ENCODE measurements around the gene FFAR2.

FFAR2 gene

DNA sequence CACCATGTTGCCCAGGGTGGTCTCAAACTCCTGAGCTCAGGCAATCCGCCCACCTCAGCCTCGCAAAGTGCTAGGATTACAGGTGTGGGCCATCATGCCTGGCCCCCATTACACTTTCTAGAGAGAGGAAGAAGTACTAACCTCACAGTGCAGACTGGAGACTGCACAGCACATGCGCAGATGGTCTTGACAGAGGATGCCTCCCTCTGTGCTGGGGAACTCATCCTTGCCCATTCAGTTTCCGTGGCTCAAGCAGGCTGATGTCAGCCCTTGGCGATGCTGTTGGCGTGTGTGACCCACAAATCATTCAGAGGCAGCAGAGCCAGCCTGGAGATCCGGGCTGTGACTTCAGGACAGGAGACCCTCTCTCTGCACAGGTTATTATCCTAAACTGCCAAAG lies 14.6 kb upstream of the FFAR2 start:
- in situ Hi-C loops (cut with MboI; ENCODE audit: low sequenced_read_pairs): no loop called here
- peaks cover 33% of the 10 kb centered on the region for H3K27me3 ChIP-seq (ENCODE audit: low read depth)
- no peak for DNase-seq (ENCODE audit: low spot score in 2 of 2)
- no peak overlapping the region for H3K4me3 ChIP-seq
- H3K4me1 ChIP-seq: no peaks in the 10 kb centered on the region
- no peaks in the 10 kb centered on the region for H3K9me3 ChIP-seq
- no peaks in the 10 kb centered on the region for H3K36me3 ChIP-seq (replicated peaks)

DNA sequence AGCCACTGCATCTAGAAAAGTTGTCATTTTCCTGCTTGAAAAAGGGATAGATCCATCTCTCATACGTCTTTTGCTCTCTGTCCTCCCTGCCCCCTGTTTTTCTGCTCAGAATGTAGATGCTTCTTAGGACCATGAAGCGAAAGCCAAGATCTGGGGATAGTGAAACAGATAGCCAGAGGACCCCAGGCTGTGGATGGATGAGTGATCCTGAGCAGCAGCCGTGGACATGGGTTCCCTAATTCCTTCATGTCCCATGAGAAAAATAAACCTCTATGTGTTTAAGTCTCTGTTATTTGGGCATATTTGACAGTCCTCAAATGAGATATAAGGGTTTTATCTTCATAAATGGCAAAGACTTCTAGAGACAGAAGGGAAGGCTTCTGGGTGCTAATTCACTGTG lies 12.2 kb upstream of the FFAR2 start:
- H3K4me1 ChIP-seq: no peaks in the 10 kb centered on the region
- in situ Hi-C loops (cut with MboI; ENCODE audit: low sequenced_read_pairs): no loop called here
- peaks cover 37% of the 10 kb centered on the region for H3K27me3 ChIP-seq (ENCODE audit: low read depth)
- H3K9me3 ChIP-seq: no peaks in the 10 kb centered on the region
- no peak for DNase-seq (ENCODE audit: low spot score in 2 of 2)
- H3K36me3 ChIP-seq (replicated peaks): no peaks in the 10 kb centered on the region
- H3K4me3 ChIP-seq: no peak overlapping the region

DNA sequence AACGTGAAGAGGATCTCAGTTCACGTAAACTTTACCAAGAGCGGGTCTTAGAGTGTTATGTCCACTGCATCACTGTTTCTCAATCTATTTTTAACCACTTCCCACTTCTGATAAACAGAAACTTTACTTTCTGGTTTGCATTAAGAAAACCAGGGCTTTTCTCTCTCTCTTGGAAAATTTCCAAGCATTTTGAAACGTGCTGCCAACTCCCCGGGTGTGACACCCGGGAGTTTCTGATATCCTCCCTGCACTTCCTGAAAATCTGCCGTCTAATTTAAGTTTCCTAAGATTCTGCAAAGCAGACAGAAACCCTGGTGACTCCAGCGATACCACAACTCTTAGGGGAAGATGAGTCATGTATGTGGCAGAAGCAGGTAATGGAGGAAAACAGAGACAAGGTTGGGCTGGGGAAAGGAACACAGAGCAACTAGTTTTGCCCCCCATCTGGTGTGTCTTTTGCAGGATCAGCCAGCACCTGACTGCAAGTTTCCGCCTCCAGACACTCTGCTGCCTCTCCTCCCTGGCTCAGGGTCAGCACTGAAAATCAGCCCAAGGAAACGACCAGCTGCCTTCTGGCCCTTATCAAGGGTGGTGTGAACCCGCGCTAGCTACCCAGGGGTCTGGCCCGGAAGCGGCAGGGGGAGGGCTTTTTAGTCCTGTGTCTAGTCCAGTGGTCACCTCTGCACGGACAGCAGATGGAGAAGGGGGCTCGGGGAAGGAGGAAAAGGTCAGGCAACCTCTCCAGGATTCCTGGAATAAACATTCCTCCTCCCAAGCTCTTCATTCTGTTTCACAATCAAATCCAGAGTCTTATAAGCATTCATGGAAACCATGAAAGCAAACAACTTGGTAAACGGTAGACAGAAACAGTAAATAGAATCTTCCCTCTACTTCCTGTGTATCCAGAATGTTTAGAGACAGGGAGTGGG lies 11.3 kb upstream of the FFAR2 start:
- Histone ChIP-seq H3K36me3 (replicated peaks) (no peaks in the 10 kb centered on the region), H3K27me3 (ENCODE audit: low read depth) (peaks cover 39% of the 10 kb centered on the region), H3K4me3 (no peak overlapping the region), H3K9me3 (no peaks in the 10 kb centered on the region), H3K4me1 (no peaks in the 10 kb centered on the region)
- in situ Hi-C loops (cut with MboI; ENCODE audit: low sequenced_read_pairs): no loop called here
- DNase-seq (ENCODE audit: low spot score in 2 of 2): no peak

DNA sequence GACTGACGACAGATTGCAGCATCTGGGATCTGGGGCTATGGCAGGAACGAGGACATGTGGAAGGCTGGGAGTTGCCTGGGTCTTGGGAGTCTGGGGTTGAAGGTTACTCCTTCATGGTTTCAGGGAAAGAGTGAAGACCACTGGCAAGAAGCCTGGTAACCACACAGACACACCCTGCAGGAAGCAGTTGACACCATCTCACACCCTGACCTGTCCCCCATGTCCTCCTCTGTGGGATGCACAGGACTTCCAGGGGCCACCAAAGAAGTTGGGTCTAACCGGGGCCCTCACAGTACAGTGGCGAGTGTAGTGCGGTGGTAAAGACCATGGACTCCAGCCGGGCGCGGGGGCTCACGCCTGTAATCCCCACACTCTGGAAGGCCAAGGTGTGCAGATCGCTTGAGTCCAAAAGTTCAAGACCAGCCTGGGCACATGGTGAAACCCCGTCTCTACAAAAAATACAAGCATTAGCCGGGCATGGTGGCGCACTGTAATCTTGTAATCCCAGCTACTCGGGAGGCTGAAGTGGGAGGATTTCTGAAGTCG lies 10.6 kb upstream of the FFAR2 start:
- Histone ChIP-seq H3K36me3 (replicated peaks) (no peaks in the 10 kb centered on the region), H3K9me3 (no peaks in the 10 kb centered on the region), H3K4me3 (no peak overlapping the region), H3K4me1 (no peaks in the 10 kb centered on the region), H3K27me3 (ENCODE audit: low read depth) (peaks cover 40% of the 10 kb centered on the region)
- DNase-seq (ENCODE audit: low spot score in 2 of 2): no peak
- in situ Hi-C loops (cut with MboI; ENCODE audit: low sequenced_read_pairs): no loop called here

DNA sequence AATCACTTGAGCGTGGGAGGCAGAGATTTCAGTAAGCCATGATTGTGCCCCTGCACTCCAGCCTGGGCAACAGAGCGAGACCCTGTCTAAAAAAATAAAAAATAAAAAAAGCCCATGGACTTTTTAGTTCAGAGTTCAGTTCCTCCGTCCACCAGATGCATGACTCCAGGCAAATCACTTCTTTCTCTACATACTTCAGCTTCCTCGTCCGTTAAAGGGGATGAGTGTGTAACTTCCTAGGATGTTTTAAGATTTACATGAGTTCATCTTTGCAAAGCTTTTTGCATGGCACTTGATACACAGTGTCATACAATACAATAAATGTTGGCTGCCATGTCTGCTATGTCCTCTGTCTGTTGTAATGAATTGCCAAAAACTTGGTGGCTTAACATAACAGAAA lies 10.0 kb upstream of the FFAR2 start:
- peaks cover 40% of the 10 kb centered on the region for H3K27me3 ChIP-seq (ENCODE audit: low read depth)
- in situ Hi-C loops (cut with MboI; ENCODE audit: low sequenced_read_pairs): no loop called here

DNA sequence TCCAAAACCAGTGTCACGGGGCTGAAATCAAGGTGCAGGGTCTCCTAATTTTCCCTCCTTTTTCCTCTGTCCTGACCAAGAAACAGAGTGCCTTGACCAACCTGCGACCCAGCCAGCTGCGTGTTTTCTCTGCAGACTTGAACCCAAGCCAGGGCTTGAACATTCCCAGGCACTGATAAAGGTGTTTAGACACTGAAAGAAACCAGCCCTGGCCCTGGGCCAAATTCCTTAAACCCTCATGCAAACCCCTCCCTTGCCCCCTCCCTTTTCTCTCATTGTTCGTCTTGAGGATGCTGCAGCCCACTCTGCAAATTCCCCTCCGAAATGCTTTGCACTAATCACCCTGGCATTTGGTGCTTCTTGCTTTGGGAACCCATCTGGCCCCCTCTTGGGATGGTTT lies 9.5 kb upstream of the FFAR2 start:
- Histone ChIP-seq H3K27me3 (ENCODE audit: low read depth) (peaks cover 40% of the 10 kb centered on the region), H3K36me3 (replicated peaks) (no peaks in the 10 kb centered on the region), H3K4me3 (no peak overlapping the region), H3K9me3 (no peaks in the 10 kb centered on the region), H3K4me1 (no peaks in the 10 kb centered on the region)
- DNase-seq (ENCODE audit: low spot score in 2 of 2): no peak
- in situ Hi-C loops (cut with MboI; ENCODE audit: low sequenced_read_pairs): no loop called here

More for the DNA sequence above, 10.0 kb upstream of the FFAR2 start:
- H3K9me3 ChIP-seq: no peaks in the 10 kb centered on the region
- no peaks in the 10 kb centered on the region for H3K4me1 ChIP-seq
- DNase-seq (ENCODE audit: low spot score in 2 of 2): no peak
- H3K36me3 ChIP-seq (replicated peaks): no peaks in the 10 kb centered on the region
- no peak overlapping the region for H3K4me3 ChIP-seq

DNA sequence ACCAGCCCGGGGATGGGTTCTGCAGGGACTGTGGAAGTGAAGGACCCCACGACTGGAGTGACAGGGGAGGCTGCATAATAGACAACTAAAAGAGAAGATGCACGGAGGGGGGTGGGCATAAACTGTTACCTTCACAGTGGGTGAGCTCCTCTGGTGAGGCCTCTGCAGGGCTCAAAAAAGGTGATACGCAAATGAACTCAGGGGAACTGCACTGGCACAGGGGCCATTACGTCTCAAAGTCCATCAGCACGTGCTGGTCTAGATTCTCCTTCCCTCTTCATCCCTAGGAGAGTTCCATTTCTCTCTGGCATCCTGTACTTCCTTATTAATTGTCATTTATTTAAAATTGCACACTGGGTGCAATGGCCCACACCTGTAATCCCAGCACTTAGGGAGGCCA lies 8.1 kb upstream of the FFAR2 start:
- in situ Hi-C loops (cut with MboI; ENCODE audit: low sequenced_read_pairs): no loop called here
- no peaks in the 10 kb centered on the region for H3K9me3 ChIP-seq
- H3K4me1 ChIP-seq: no peaks in the 10 kb centered on the region
- no peak for DNase-seq (ENCODE audit: low spot score in 2 of 2)
- peaks cover 40% of the 10 kb centered on the region for H3K27me3 ChIP-seq (ENCODE audit: low read depth)
- H3K36me3 ChIP-seq (replicated peaks): no peaks in the 10 kb centered on the region
- no peak overlapping the region for H3K4me3 ChIP-seq

DNA sequence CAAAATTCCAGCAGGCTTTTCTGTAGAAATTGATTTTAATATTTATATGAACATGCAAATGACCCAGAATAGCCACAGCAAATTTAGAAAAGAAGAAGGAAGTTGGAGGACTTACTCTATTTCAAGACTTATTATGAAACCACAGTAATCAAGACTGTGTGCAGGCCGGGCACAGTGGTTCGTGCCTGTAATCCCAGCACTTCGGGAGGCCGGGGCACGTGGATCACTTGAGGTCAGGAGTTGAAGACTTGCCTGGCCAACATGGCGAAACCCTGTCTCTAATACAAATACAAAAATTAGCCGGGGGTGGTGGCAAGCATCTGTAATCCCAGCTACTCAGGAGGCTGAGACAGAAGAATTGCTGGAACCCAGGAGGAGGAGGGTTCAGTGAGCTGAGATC lies 6.0 kb upstream of the FFAR2 start:
- Histone ChIP-seq H3K9me3 (no peaks in the 10 kb centered on the region), H3K27me3 (ENCODE audit: low read depth) (peaks cover 20% of the 10 kb centered on the region), H3K36me3 (replicated peaks) (no peaks in the 10 kb centered on the region), H3K4me1 (no peaks in the 10 kb centered on the region), H3K4me3 (no peak overlapping the region)
- in situ Hi-C loops (cut with MboI; ENCODE audit: low sequenced_read_pairs): no loop called here
- no peak for DNase-seq (ENCODE audit: low spot score in 2 of 2)

DNA sequence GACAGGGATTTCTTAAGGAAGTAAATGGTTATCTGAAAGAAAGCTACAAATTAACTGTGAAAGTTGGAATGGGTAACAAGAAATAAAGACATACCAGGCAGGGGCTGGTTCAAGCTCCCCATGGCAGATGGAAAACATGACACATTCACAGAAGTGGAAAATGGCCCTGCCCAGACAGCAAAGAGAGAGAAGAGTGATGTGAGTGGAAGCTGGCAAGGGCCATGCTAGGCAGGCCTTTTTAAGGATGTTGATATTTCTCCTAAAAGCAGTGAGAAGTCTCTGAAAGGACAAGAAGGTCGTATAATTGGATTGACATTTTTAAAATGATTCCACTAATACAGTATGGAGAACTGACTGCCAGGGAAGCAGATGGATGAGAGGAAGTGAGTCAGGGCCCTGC lies 3.3 kb upstream of the FFAR2 start:
- Histone ChIP-seq H3K27me3 (ENCODE audit: low read depth) (peaks cover 16% of the 10 kb centered on the region), H3K4me3 (no peak overlapping the region), H3K4me1 (no peaks in the 10 kb centered on the region), H3K36me3 (replicated peaks) (no peaks in the 10 kb centered on the region), H3K9me3 (no peaks in the 10 kb centered on the region)
- DNase-seq (ENCODE audit: low spot score in 2 of 2): no peak
- in situ Hi-C loops (cut with MboI; ENCODE audit: low sequenced_read_pairs): no loop called here

DNA sequence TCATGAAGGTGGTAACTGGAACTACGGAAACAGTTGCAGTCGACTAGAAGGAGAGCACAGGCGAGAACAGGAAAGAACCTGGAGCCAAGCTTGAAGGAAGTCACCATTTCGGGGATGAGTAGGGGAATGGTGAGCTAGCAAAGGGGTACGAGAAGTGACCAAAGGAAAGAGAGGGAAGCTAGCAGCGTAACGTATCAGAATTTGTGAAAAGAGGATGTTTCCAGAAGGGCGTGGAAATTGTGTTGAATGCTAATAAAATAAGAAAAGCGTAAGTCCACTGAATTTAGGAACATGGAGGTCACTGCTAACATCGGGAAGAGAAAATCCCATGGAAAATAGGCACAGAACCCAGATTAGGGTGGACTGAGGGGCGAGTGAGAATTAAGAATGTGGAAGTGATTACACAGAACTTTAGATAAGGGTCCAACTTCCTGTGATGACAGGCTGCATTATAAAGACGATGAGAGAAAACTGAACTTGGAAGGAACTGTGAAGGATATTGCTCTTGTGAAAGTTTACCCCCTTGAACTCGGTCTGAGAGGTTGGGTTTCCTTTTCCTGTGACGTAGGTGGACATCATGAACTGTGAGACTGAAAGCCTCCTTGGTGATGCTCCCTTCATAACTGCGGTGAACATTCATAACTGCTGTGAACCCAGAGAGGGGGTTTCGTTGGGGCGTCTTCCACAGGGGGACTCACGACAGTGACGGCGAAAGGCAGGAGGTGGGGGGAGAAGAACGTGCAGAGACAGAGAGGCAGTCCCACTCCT lies 2.0 kb upstream of the FFAR2 start:
- Histone ChIP-seq H3K36me3 (replicated peaks) (no peaks in the 10 kb centered on the region), H3K9me3 (no peaks in the 10 kb centered on the region), H3K27me3 (ENCODE audit: low read depth) (peaks cover 25% of the 10 kb centered on the region), H3K4me3 (no peak overlapping the region), H3K4me1 (no peaks in the 10 kb centered on the region)
- in situ Hi-C loops (cut with MboI; ENCODE audit: low sequenced_read_pairs): no loop called here
- DNase-seq (ENCODE audit: low spot score in 2 of 2): no peak

DNA sequence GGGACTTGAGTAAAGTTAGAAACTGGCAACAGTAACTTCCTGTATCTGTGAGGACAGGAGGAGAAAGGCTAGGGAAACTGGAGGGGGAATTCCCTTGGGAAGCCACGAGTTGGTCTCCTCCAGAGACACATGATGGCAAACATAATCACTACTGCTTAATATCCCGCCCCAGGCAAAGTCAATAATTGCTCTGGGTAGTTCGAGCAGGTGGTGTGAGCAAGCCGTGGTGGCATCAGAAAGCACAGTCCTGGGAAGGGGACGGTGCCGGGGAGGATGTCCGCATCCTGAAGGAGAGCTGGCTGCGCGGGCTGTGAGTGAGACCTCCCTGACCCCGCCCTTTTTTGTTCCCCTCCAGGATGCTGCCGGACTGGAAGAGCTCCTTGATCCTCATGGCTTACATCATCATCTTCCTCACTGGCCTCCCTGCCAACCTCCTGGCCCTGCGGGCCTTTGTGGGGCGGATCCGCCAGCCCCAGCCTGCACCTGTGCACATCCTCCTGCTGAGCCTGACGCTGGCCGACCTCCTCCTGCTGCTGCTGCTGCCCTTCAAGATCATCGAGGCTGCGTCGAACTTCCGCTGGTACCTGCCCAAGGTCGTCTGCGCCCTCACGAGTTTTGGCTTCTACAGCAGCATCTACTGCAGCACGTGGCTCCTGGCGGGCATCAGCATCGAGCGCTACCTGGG lies 1.4 kb downstream of the FFAR2 start:
- Histone ChIP-seq H3K4me3 (no peak overlapping the region), H3K36me3 (replicated peaks) (no peaks in the 10 kb centered on the region), H3K27me3 (ENCODE audit: low read depth) (peaks cover 27% of the 10 kb centered on the region), H3K9me3 (no peaks in the 10 kb centered on the region), H3K4me1 (no peaks in the 10 kb centered on the region)
- no peak for DNase-seq (ENCODE audit: low spot score in 2 of 2)
- in situ Hi-C loops (cut with MboI; ENCODE audit: low sequenced_read_pairs): no loop called here

DNA sequence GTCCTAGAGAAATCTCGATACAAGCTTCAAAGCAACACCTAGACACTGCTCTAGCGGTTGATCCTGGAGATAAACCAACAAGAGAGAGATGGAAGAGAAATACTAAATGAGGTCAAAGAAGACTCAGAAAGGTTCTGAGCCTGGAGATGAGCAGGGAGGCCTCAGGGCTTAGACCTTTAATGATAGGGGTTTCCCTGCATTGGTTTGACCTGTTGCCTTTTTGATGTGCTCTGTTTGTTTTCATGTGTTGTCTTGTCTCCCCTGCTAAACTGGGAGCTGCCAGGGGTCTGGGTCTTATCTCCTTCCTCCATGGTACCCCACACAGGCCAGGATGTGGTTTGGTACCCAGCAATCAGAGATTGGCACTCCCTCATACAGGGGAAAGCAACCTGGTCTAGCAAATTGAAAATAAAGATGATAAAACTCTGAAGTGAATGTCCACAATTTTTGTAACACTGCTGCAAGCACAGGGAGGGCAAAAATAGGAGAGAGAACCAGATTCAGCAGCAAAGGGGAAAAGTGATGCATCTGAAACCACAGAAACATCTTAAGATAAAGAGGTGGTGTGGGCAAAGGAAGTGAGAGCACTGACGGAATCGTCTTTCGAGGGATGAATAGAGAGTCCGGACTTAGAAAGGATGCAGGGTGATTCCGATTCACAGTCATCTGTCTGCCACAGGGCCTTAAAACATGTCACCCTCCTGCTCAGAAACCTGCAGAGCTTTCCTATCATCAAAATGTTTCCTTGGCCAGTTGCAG lies 3.5 kb downstream of the FFAR2 start:
- Histone ChIP-seq H3K27me3 (ENCODE audit: low read depth) (peaks cover 27% of the 10 kb centered on the region), H3K4me3 (no peak overlapping the region), H3K4me1 (no peaks in the 10 kb centered on the region), H3K36me3 (replicated peaks) (no peaks in the 10 kb centered on the region), H3K9me3 (no peaks in the 10 kb centered on the region)
- in situ Hi-C loops (cut with MboI; ENCODE audit: low sequenced_read_pairs): no loop called here
- DNase-seq (ENCODE audit: low spot score in 2 of 2): no peak

DNA sequence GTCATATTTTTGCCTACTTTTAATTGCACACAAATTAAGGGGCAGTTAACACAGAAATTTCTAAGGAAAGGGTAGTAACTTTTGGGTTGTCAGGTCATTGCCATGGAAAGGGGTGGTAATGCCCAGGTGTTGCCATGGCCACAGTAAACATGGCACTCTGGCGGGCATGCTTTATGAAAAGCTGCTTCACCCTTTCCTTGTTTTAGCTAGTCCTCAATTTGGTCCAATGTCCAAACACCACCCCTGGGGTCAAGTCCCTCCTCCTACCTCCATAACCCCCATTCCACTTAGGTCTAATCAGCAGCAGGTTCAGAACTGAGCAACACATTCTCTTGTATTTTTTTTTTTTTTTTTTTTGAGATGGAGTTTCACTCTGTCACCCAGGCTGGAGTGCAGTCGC lies 6.6 kb downstream of the FFAR2 start:
- DNase-seq (ENCODE audit: low spot score in 2 of 2): no peak
- H3K4me1 ChIP-seq: no peaks in the 10 kb centered on the region
- no peaks in the 10 kb centered on the region for H3K36me3 ChIP-seq (replicated peaks)
- in situ Hi-C loops (cut with MboI; ENCODE audit: low sequenced_read_pairs): no loop called here
- H3K4me3 ChIP-seq: no peak overlapping the region
- H3K27me3 ChIP-seq (ENCODE audit: low read depth): peaks cover 18% of the 10 kb centered on the region
- no peaks in the 10 kb centered on the region for H3K9me3 ChIP-seq
